ENCODE data around the gene RNMT.

DNA sequence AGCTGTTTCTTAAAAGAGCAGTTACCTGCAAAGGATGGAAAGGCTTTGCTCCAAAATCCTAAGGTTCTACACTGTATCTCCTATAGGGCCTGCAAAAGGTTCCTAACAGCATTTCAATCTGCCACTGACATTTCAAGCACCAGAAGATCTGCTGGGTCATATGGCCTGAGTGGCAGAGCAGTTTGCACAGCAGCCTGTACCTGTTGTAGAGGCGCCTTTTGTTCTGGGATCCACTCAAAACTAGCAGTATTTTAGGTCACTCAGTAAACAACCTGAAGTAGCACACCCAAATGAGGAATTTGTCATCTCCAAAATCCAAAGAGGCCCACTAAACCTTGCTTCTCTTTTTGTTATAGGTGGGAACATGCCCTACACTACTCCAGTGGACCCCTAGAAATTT is 6.3 kb upstream of the RNMT start:
- TF ChIP-seq, protein P1, sequence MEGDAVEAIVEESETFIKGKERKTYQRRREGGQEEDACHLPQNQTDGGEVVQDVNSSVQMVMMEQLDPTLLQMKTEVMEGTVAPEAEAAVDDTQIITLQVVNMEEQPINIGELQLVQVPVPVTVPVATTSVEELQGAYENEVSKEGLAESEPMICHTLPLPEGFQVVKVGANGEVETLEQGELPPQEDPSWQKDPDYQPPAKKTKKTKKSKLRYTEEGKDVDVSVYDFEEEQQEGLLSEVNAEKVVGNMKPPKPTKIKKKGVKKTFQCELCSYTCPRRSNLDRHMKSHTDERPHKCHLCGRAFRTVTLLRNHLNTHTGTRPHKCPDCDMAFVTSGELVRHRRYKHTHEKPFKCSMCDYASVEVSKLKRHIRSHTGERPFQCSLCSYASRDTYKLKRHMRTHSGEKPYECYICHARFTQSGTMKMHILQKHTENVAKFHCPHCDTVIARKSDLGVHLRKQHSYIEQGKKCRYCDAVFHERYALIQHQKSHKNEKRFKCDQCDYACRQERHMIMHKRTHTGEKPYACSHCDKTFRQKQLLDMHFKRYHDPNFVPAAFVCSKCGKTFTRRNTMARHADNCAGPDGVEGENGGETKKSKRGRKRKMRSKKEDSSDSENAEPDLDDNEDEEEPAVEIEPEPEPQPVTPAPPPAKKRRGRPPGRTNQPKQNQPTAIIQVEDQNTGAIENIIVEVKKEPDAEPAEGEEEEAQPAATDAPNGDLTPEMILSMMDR (conservative IDR thresholded peaks at IDR 0.05; ENCODE audit: low read length), result no peak
- no peak for TF ChIP-seq EZH2phosphoT487 (IDR thresholded peaks at IDR 0.05; ENCODE audit: borderline replicate concordance, low read depth, low read length)
